ENCODE results near the gene CDC34.

- TF ChIP-seq POLR2AphosphoS5 (IDR thresholded peaks at IDR 0.05; ENCODE audit: low read depth, low read length) (no peak), POU2F2 (IDR thresholded peaks at IDR 0.05; ENCODE audit: low read depth, low read length) (no peak), POLR2A (IDR thresholded peaks at IDR 0.05; ENCODE audit: low read depth, low read length) (no peak), PAX5 (IDR thresholded peaks at IDR 0.05; ENCODE audit: insufficient read depth, low read length, severe bottlenecking) (no peak), SPI1 (IDR thresholded peaks at IDR 0.05; ENCODE audit: low read depth, low read length) (no peak)
These were observed 3.7 kb downstream of the CDC34 start for GRCh38 chr19:535017-535835.
